Activated naive CD4-positive, alpha-beta T cell treated with Interleukin-2 at 50 U/mL for 16 hours (primary cell): Measurements from ENCODE around the gene GOLT1A.
A peak's percentile ranks its signal among the peaks of the same experiment; 100 is the strongest.

ENCODE experiments used
- DNase-seq: peaks from one replicate; pipeline ENCODE4 v3.0.0-alpha.2; 2020

Gene GOLT1A

DNA sequence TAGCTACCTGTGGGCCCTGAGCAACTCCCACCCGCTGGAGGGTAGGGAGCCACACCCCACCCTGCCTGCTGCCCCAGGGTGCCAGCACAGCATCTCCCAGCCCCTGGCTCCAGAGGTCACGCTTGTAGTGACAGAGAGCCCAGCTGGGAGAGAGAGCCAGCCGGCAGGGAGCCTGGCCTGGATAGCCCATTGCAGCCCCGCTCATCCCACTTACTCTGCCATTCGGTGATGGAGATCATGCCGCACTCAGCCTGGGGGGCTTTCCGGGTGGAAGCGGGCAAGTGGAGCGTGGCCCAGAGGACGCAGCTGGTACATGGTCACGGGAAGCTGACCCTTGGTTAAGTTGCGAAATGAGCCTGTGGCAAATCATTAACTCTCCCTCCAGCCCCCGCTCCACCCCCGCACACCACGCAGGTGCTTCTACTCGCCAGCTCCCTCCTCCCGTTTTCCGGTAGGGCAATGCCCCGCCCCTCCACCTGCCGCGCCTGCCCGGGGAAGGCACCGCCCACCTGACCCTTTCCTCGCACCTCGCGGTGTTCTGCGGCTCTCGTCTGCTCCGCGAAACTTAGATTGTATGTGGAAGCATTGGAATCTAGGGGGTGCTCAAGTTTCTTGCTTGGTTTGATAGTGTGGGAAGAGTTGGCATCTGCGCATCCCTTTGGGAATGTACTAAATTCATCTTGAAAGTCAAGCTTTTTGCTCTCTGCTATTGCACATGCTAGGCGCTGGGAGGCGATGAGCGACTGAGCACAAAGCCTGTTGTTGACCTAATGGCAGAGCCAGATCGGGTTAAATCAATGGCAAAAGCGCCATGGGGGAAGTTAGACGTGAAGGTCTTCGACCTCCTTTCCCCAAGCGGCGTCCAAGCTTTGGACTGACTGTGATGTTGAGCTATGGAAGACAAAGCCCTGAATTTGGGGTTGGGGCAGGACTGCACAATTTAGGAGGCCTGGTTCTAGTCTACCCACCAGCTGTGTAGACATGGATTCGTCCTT lies at the start of gene GOLT1A:
TSS of gene GOLT1A (minus strand) at position 321 of the 995 bp plus-strand sequence. CDS start at position 239, 82 bp downstream.
- DNase-seq = peak; percentile 29

DNA sequence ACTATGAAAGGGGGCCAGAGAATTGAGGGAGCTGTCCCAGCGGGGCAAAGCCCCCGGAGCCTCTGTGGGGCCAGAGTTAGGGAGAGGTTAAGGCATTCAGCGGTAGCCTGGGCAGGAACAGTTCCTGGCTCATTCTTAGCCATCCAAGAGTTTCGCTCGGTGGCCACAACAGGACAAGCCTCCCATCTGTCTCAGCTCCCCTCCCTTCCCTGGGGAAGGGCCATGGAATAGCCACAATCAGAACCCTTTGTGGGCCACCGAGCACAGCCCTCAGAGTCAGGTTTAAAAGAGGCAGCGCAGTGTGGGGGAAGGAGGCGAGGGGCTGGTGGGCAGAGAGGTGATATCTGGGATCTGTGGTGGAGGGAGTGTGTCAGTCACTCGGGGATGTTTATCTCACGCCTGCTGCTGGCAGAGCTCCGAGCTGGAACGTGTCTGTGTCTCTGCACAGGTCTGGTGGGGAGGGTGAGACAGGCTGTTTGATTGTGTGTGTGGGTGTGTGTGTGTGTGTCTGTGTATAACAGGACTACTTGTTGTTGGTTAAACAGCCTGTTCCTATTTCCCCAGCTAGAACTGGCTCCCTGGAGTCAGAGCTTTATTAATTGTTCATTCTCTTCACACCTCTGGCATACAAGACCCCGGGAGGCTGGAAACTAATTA lies 49.6 kb upstream of the GOLT1A start:
- DNase-seq = no peak

- no peak for DNase-seq
Measured at GRCh38 chr1:204262506-204263253, 48.9 kb upstream of the GOLT1A start.

GRCh38 chr1:204261746-204262505 lies 48.1 kb upstream of the GOLT1A start:
- DNase-seq = no peak

- DNase-seq = no peak
Measured at GRCh38 chr1:204261266-204261665, 47.5 kb upstream of the GOLT1A start.

GRCh38 chr1:204260601-204261197 lies 46.9 kb upstream of the GOLT1A start:
- DNase-seq = no peak

DNA sequence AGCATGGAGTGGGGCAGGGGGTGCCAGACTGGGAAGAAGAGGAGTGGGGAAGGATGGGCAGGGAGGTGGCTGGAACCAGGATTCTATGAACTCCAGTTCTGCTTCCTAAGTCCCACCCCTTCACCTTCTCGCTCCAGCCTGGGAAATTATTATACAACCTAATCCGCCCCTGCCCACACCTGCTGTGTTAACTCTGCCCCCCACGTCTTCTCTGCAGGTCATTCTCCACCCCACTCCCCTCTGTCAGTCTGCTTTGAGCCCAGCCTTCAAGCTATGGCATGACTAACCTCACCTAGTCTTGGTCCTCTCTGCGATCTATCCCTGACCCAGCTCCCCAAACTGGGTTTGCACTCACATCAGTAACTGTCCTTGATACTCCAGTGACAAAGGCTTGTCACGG lies 46.0 kb upstream of the GOLT1A start:
- no peak for DNase-seq

DNA sequence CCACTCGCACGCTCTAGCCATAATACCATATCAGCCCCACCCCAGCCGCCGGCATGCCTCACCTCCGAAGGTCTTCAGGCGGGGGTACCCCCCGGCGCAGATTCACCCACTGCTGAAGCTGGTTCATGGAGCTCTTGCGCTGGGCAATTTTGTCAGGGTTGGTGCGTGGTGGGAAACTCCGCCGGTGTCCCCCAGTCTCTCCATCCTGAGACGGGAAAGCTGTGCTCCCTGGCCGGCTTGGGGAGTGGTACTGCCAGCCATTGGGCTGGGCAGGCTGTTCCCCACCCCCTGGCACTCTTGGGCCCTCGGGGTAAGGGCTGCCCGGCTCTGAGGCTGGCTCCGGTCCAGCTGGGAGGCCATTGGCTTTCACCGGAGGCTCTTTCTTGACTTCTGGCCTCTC lies 45.4 kb upstream of the GOLT1A start:
- DNase-seq = no peak

GRCh38 chr1:204258213-204259115 lies 44.7 kb upstream of the GOLT1A start:
- no peak for DNase-seq

- no peak for DNase-seq
Measured at GRCh38 chr1:204257446-204257845, 43.7 kb upstream of the GOLT1A start.

- DNase-seq = no peak
Measured at GRCh38 chr1:204256531-204256930, 42.7 kb upstream of the GOLT1A start.

GRCh38 chr1:204255966-204256365 lies 42.2 kb upstream of the GOLT1A start:
- no peak for DNase-seq

GRCh38 chr1:204255225-204255624 lies 41.4 kb upstream of the GOLT1A start:
- DNase-seq = no peak

DNA sequence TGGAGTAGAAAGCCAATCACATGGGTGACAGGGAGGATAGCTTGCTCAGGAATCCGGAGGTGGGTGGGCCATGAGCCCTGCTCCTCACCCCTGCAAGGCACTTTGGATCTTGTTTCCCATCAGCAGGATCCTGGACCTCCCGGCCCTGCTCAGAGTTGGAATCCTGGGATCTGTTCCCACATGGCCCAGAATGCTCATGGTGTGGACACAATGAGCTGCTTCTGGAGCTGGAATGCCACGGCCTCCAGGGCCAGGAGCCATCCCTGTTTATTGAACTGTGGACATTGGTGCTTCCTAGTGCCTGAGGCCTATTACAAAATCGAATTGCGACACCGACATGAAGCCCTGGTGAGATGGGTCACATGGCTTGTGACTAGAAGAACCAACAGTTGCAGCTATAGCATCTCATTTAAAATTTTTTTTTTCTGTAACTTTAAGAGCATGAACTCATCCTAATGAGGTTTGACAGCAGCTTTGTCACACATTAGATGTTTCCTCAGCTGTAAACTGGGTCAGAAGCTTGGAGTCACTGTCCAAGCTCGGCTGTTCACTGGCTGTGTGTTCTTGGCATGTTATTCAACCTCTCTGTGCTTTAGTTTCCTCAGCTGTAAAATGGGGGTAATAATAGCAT lies 40.4 kb upstream of the GOLT1A start:
- DNase-seq = no peak

- DNase-seq = no peak
Measured at GRCh38 chr1:204251926-204252689, 38.3 kb upstream of the GOLT1A start.

DNA sequence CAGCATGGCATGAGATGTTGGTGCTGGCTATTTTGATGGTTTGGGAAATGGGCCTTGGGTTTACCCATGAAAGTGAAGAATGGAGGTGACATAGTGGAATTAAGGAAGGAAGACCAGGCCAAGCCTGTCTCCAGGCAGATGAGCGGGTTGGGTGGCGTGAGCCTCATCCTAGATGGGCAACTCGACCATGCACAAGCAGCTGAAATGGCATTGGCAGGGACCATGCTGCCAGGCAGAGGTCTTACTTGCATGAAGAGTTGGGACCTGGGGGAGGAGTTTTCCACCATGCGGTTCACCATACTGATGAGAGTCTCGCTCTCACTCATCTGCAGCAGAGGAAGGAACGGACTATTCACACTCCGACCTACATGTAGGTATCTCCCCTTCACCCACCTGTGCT lies 37.5 kb upstream of the GOLT1A start:
- no peak for DNase-seq

GRCh38 chr1:204250428-204251030 lies 36.7 kb upstream of the GOLT1A start:
- DNase-seq = no peak

DNA sequence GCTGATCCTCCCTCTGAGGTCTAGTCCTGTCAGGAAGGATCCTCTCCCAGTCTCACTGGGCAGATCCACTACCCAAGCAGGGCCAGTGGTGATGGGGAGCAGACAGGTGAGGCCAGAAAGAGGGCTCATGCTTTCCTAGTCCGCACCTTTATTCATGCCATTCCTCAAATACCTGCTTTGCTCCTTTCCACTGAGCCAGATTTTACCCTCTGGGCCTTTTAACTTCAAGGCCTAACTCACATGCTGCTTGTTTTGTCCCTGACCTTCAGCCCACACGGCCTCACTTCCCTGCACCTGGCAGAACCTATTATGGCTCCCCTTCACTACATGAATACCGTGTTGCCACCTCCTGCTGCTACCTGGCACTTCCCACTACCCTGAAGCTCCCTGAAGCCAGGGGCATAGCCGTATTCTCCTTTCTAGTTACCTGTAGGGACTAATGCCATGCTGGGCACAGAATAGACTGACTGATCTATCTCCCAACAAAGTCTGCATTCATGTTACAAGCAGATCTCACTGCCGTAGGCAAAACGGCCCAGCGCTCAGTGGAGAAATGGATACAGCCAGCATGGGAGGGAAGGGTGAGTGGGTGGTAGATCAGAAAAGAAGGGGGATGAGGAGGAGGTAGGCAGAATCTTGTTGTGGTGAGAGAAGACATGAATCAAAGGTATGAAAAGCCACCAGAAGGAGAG lies 36.1 kb upstream of the GOLT1A start:
- DNase-seq = no peak

- no peak for DNase-seq
Measured at GRCh38 chr1:204248954-204249353, 35.2 kb upstream of the GOLT1A start.
